Effector CD4-positive, alpha-beta T cell (primary cell): ENCODE measurements around the gene KCNQ1.

Source experiments
- DNase-seq: peaks from one replicate; pipeline ENCODE4 v3.0.0-alpha.2; 2020
- total RNA-seq: gene quantifications from one replicate; lab custom pipeline; 2026; lab: John Stamatoyannopoulos, UW

Gene KCNQ1
- 23.3 reads per million, percentile 50 among the genes with 10 or more reads in this experiment for total RNA-seq

DNA sequence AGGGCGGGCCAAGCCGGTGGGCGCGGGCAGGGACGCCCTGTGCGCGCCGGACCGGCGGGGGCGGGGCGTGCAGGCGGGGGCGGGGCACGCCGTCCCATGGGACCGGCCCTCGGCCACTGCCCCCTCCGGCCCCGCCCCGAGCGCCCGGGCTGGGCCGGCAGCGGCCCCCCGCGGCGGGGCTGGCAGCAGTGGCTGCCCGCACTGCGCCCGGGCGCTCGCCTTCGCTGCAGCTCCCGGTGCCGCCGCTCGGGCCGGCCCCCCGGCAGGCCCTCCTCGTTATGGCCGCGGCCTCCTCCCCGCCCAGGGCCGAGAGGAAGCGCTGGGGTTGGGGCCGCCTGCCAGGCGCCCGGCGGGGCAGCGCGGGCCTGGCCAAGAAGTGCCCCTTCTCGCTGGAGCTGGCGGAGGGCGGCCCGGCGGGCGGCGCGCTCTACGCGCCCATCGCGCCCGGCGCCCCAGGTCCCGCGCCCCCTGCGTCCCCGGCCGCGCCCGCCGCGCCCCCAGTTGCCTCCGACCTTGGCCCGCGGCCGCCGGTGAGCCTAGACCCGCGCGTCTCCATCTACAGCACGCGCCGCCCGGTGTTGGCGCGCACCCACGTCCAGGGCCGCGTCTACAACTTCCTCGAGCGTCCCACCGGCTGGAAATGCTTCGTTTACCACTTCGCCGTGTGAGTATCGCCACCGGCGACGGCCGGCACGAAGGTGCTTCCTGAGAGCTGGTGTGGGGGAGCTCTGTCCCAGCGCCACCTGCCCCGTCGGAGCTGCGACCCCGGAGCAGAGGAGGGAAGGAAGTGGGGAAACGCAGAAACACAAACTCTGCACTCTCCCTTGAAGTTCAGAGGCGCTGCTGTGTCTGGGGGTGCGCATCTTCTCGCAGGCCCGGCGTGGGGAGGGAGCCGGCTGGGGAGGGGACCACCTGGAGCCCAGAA is at the start of gene KCNQ1:
KCNQ1 (plus strand) TSS at position 188 of the 925 bp plus-strand sequence; CDS start at position 279, 91 bp downstream.
- no peak for DNase-seq

GRCh38 chr11:2395211-2395730 is 49.5 kb upstream of the KCNQ1 start:
- DNase-seq, result no peak

- DNase-seq, result no peak
Observed at GRCh38 chr11:2395856-2396255, 49.0 kb upstream of the KCNQ1 start.

GRCh38 chr11:2396471-2396870 is 48.3 kb upstream of the KCNQ1 start:
- no peak for DNase-seq

DNA sequence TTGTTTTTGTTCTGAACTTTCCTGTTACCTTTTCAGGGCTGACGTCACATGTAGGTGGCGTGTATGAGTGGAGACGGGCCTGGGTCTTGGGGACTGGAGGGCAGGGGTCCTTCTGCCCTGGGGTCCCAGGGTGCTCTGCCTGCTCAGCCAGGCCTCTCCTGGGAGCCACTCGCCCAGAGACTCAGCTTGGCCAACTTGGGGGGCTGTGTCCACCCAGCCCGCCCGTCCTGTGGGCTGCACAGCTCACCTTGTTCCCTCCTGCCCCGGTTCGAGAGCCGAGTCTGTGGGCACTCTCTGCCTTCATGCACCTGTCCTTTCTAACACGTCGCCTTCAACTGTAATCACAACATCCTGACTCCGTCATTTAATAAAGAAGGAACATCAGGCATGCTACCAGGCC is 47.8 kb upstream of the KCNQ1 start:
- no peak for DNase-seq

DNA sequence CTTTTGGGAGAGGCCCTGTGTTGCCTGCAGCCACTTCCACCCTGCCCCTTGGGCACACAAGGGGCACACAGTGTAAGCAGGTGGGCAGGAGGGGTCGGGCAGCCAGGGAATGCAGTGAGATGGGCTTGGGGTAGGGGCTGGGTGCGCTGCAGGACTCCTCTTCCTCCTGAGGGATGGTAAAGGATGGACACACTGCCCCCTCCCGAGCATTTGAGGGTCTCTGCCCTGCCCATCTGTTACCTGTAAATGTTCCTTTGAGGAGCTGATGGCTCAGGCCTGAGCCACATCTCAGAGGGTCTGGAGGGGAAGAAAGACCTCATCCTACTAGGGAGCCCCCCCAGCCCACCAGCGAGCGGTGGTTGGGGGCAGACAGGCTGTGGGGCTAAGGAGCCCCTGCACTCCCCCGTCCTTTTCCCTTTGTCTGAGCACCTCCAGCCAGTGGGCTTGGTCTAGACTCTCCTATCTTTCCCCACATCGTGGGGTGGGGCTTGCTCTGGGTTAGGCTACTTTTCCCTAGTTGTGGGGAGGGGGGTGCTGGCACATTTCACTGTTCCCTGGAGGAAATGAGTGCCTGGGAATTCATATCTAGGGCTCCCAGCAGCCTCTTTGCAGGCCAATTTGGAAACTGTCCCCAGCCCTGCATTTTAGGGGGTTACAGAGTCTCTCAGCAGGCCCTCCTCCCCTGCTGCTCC is 46.0 kb upstream of the KCNQ1 start:
- DNase-seq, result no peak

GRCh38 chr11:2399488-2400068 is 45.2 kb upstream of the KCNQ1 start:
- DNase-seq, result peak; percentile 19

GRCh38 chr11:2400069-2400761 is 44.6 kb upstream of the KCNQ1 start, which contains the start of gene TSSC4:
TSSC4 (plus strand) TSS chr11:2400750; CDS start chr11:2402634, 1,884 bp downstream.
- peak; percentile 99 for DNase-seq

DNA sequence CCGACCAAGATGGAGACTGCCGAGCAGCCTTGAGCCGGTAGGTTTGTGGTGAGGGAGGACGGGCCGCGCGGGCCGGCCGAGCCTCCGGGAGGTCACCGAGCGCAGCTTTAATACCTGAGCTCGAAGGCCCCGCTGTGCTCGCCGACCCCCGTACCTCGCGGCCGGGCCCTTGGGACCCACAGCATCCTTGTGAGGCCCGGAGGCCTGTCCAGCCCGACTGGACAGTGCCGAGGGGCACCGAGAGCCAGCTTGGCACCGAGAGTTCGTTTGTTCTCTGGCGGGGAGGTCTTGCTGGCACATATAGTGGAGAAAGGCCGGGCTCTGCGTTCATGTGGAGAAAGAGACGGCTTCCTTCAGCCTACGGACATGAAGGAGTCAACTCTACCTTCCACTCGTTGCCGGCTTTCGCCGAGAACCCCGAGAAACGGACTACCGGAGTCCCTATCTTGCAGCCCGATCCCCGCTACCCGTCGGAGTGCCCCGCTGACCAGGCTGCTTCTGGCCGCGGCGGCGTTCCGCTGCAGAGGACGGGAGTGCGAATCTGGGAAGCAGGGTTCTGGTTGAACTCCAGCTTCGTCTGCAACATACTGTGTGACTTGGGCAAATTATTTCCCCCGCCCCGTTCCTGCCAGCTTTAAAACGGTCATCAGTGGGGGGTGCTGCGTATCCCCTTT is 43.9 kb upstream of the KCNQ1 start:
- no peak for DNase-seq

- no peak for DNase-seq
Observed at GRCh38 chr11:2401436-2401984, 43.3 kb upstream of the KCNQ1 start.

- DNase-seq, result no peak
Observed at GRCh38 chr11:2402106-2402505, 42.7 kb upstream of the KCNQ1 start.

DNA sequence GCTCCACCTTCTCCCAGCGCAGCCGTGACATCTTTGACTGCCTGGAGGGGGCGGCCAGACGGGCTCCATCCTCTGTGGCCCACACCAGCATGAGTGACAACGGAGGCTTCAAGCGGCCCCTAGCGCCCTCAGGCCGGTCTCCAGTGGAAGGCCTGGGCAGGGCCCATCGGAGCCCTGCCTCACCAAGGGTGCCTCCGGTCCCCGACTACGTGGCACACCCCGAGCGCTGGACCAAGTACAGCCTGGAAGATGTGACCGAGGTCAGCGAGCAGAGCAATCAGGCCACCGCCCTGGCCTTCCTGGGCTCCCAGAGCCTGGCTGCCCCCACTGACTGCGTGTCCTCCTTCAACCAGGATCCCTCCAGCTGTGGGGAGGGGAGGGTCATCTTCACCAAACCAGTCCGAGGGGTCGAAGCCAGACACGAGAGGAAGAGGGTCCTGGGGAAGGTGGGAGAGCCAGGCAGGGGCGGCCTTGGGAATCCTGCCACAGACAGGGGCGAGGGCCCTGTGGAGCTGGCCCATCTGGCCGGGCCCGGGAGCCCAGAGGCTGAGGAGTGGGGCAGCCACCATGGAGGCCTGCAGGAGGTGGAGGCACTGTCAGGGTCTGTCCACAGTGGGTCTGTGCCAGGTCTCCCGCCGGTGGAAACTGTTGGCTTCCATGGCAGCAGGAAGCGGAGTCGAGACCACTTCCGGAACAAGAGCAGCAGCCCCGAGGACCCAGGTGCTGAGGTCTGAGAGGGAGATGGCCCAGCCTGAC is 41.7 kb upstream of the KCNQ1 start:
- no peak for DNase-seq

GRCh38 chr11:2404735-2405196 is 40.0 kb upstream of the KCNQ1 start:
- DNase-seq, result no peak

DNA sequence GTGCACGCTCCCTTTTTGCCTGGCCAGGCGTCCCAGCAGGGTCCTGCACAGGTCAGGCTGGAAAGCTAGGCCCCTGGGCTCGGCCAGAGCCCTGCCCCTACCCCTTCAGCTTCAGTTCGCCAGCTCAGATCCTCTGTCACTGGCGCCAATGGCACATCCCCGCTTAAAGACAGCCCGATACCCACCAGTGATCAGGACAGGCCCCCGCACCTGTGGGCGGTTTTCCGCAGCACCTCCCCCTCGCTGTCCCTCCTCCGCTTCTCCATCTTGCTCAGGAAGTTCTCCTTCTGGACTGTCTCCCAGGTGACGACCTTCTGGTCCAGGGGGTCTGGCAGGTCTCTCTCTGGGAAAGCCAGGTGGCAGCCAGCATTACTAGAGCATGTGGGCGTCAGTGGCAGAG is 38.4 kb upstream of the KCNQ1 start:
- DNase-seq, result no peak

GRCh38 chr11:2406878-2407410 is 37.9 kb upstream of the KCNQ1 start:
- no peak for DNase-seq

DNA sequence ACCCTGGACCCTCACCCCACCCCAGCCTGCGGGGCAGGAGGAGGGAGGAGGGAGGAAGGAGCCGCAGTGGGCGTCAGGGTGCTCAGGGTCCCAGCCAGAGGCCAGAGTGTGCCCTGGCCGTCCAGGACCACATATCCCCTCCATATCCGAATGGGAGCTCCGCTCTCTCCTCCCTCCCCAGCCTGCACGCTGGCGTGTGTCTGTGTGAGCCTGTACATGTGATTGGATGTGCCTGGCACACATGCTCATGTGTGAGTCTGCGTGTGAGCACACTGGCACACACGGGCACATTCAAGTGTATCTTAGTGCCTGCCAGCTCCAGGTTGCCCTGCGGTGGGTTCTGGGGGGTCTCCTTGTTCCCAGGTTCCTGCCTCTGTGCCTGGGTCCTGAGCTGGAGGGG is 36.1 kb upstream of the KCNQ1 start:
- DNase-seq, result no peak

DNA sequence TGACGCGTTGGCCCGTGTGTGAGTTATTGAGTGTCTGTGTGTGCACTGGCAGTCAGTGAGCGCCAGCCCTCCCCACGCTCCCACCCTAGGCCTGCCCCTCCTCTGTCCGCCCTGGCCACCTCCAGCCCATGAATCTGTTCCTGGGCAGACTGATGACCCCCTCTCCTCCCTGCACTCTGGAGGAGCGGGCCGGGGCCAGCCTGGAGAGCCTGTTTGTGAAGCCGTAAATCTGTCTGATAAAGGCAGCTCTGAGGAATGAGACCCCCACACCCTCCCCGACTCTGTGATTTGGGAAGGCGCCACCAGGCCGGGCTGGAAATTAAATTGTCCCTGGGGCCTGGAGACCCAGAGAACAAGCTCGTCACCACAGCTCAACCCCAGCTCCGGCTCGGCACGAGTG is 35.7 kb upstream of the KCNQ1 start:
- DNase-seq, result no peak

DNA sequence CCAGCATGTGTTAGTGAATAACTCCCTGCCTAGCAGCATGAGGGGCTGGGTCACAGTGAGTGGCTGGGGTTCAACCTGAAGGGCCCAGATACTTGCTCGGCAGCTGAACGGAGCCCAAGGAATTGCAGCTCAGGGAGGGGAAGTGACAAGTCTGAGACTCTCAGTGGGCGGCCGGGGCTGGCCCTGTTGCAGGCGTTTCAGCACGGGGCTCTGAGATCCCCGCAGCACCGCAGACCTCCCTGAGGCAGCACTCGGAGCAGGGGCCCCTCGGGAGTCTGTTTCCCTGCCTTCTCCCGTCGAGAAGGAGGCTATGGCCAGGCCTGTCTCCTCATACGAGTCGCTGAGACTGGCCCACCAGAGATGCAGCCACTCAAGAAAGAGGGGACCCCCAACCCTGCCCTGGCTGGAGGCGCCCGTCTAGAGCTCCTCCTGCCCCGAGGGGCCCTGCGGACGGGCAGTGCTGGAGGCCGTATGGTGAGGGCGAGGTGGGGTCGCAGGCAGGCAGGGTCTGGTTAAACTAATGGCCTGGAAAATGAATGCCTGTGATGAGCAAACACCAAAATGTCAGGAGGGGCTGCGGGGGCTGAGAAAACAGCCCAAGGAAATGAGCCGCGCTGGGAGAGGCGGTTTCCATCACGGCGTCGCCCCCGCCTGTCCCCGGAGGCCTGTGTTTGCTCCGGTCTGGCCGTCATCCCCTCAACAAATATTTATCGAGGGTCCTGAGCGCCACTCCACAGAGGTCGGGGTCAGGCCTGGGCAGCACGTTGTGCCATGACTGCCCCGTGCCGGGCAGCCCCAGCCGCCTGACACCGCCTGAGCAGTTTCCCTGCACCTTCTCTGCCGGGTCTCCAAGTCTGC is 35.0 kb upstream of the KCNQ1 start:
- DNase-seq, result no peak

- no peak for DNase-seq
Observed at GRCh38 chr11:2410616-2411015, 34.2 kb upstream of the KCNQ1 start.
